Measurements from ENCODE around the gene CLPX.

- no peak for TF ChIP-seq CTCF (IDR thresholded peaks at IDR 0.05)
- TF ChIP-seq POLR2AphosphoS5 (IDR thresholded peaks at IDR 0.05; ENCODE audit: insufficient read depth in 1 of 2, low read depth in 1 of 2), result no peak
Observed at GRCh38 chr15:65195548-65195923, 10.4 kb upstream of the CLPX start.
